ENCODE data around the gene PRR5. TPM values are rescaled to one million over a fixed set of nuclear protein-coding genes. Genes with fewer than 3 reads are reported as not detected.

Gene PRR5
- total and polyA plus RNA-seq, 2 of the 13 experiments (the other 11 are each of a cell fraction or from before 2014, with no cell fraction given) = 11.6 to 27.5 TPM

DNA sequence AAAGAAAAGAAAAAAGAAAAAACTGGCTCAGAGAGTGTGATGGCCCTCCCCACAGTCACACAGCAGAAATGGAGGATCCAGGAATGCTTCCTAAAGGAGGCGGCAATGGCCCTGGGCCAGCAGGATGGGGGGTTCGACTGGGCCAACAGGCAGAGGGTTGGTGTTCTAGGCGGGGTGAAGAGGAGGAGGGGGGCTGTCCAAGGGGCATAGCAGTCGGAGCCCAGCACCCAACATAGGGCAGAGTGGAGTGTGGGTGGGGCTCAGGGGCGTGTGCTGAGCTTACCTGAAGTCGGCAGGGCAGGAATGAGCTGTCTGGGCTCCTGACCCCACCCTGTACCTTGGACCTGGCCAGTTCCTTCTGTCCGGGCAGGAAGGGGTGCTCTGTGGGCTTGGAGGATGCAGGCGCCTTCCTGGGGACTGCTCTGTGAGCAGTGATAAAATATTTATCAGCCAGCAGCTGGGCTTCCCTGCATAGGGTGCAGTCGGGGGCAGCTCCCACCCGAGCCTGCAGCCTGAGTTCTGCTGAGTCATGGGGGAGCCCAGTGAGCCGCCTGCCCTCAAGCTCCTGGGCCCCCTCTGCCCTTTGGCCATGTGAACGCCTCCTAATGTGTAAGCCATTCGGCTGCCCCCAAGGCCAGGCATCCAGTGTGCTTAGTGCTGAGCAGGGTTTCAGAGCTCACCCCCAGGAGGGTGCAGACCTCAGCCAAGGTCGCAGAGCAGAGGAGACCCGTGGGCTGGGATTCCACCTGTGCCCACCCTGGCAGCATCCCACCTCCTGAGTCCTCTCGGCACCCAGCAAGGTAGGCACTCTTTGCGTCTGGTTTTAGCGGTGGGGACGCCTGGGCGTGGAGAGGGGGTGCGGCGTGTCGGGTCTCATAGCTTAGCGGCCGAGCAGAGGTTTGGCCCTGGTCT is 25.3 kb upstream of the PRR5 start (continued):
- 0 out of 2 replicates have a peak, but pooled peaks have one; percentile 49 for TF ChIP-seq ZNF790 (CRISPR knock-in tag; IDR thresholded peaks at IDR 0.05; ENCODE audit: borderline replicate concordance)
- no peak for TF ChIP-seq GLMP (CRISPR knock-in tag; IDR thresholded peaks at IDR 0.05; ENCODE audit: borderline replicate concordance)
- TF ChIP-seq ZNF335 (CRISPR knock-in tag; IDR thresholded peaks at IDR 0.05) = peak; percentile 85
- 0 out of 2 replicates have a peak, but pooled peaks have one; percentile 37 for TF ChIP-seq TSC22D2 (CRISPR knock-in tag; IDR thresholded peaks at IDR 0.05; ENCODE audit: borderline replicate concordance)
- TF ChIP-seq THYN1 (CRISPR knock-in tag; IDR thresholded peaks at IDR 0.05; ENCODE audit: borderline replicate concordance, low read depth) = no peak
- TF ChIP-seq ZFYVE20 (CRISPR knock-in tag; IDR thresholded peaks at IDR 0.05; ENCODE audit: borderline replicate concordance, low read depth) = no peak
- no peak for TF ChIP-seq ZNF879 (CRISPR knock-in tag; IDR thresholded peaks at IDR 0.05)
- TF ChIP-seq DNMT1 (CRISPR knock-in tag; IDR thresholded peaks at IDR 0.05) = no peak
- peak; percentile 46; the same call in 1 of the 2 replicates for TF ChIP-seq GABPB1 (CRISPR knock-in tag; IDR thresholded peaks at IDR 0.05)
- TF ChIP-seq ZNF546 (CRISPR knock-in tag; conservative IDR thresholded peaks at IDR 0.05) = no peak
- TF ChIP-seq ZNF720 (CRISPR knock-in tag; IDR thresholded peaks at IDR 0.05) = no peak
- TF ChIP-seq FLYWCH1 (CRISPR knock-in tag; IDR thresholded peaks at IDR 0.05) = no peak
- TF ChIP-seq ZNF703 (CRISPR knock-in tag; IDR thresholded peaks at IDR 0.05; ENCODE audit: borderline replicate concordance) = peak; percentile 33; the same call in 1 of the 2 replicates
- TF ChIP-seq, protein P1, sequence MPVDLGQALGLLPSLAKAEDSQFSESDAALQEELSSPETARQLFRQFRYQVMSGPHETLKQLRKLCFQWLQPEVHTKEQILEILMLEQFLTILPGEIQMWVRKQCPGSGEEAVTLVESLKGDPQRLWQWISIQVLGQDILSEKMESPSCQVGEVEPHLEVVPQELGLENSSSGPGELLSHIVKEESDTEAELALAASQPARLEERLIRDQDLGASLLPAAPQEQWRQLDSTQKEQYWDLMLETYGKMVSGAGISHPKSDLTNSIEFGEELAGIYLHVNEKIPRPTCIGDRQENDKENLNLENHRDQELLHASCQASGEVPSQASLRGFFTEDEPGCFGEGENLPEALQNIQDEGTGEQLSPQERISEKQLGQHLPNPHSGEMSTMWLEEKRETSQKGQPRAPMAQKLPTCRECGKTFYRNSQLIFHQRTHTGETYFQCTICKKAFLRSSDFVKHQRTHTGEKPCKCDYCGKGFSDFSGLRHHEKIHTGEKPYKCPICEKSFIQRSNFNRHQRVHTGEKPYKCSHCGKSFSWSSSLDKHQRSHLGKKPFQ (CRISPR knock-in tag; IDR thresholded peaks at IDR 0.05; ENCODE audit: insufficient replicate concordance) = peak; percentile 96
- TF ChIP-seq SOX13 (IDR thresholded peaks at IDR 0.05) = no peak
- TF ChIP-seq SOX13 (CRISPR knock-in tag; conservative IDR thresholded peaks at IDR 0.05 in 1 of 2, IDR thresholded peaks at IDR 0.05 in 1 of 2) = peak in 1 of 2 experiments; percentile 51; a peak in 1 of 4 replicates
- TF ChIP-seq, protein P2, sequence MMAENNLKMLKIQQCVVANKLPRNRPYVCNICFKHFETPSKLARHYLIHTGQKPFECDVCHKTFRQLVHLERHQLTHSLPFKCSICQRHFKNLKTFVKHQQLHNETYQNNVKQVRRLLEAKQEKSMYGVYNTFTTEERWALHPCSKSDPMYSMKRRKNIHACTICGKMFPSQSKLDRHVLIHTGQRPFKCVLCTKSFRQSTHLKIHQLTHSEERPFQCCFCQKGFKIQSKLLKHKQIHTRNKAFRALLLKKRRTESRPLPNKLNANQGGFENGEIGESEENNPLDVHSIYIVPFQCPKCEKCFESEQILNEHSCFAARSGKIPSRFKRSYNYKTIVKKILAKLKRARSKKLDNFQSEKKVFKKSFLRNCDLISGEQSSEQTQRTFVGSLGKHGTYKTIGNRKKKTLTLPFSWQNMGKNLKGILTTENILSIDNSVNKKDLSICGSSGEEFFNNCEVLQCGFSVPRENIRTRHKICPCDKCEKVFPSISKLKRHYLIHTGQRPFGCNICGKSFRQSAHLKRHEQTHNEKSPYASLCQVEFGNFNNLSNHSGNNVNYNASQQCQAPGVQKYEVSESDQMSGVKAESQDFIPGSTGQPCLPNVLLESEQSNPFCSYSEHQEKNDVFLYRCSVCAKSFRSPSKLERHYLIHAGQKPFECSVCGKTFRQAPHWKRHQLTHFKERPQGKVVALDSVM (CRISPR knock-in tag; IDR thresholded peaks at IDR 0.05) = peak; percentile 61
- no peak for TF ChIP-seq ZNF780A (CRISPR knock-in tag; IDR thresholded peaks at IDR 0.05)
- TF ChIP-seq TEAD2 (CRISPR knock-in tag; IDR thresholded peaks at IDR 0.05) = no peak; the same call in 1 of the 2 replicates
- no peak for TF ChIP-seq KDM1A (CRISPR knock-in tag; IDR thresholded peaks at IDR 0.05)
